Peyer's patch (tissue), 4 donors: ENCODE results near the gene SPRR1A. TPM values are rescaled to one million over a fixed set of nuclear protein-coding genes. Genes with fewer than 3 reads are reported as not detected.
"Not testable (repeated sequence)": the region's sequence is repeated elsewhere in the genome, so short reads cannot be mapped to it uniquely, and the experiment has no call there.

ENCODE experiments used
- DNase-seq, 3 donors: peaks; one replicate each; pipeline ENCODE4 v3.0.0-alpha.2; 2017 to 2019
- H3K27ac ChIP-seq, 4 donors: fragments of 200-600 bp; sonication (generic); one replicate each; pipeline ENCODE4 v1.5.1; 2016 to 2019
- H3K27me3 ChIP-seq, 2 donors: fragments of 200-600 bp; sonication (generic); one replicate each; pipeline ENCODE4 v1.5.1; 2019
- H3K36me3 ChIP-seq, 3 donors: fragments of 200-600 bp; sonication (generic); one replicate each; pipeline ENCODE4 v1.5.1; 2016 to 2019
- H3K4me1 ChIP-seq, 4 donors: fragments of 200-600 bp; sonication (generic); one replicate each; pipeline ENCODE4 v1.5.1; 2016 to 2019
- H3K4me3 ChIP-seq, 4 donors: fragments of 200-600 bp; sonication (generic); 1 replicate in 3 of 4; 2 replicates in 1 of 4; pipeline ENCODE4 v1.5.1; 2016 to 2019; ENCODE audit warnings: mild to moderate bottlenecking in 1 of 4
- H3K9me3 ChIP-seq, 4 donors: fragments of 200-600 bp; sonication (generic); one replicate each; pipeline ENCODE4 v1.5.1; 2016 to 2019; ENCODE audit warnings: mild to moderate bottlenecking in 1 of 4
- CTCF ChIP-seq, 6 experiments: fragments of 450-650 bp in 4 of 6; fragments of 200-600 bp in 2 of 6; sonication (generic) in 1 of 6; IDR thresholded peaks; one replicate each; pipeline ENCODE4 v1.5.1; 2017 to 2019; ENCODE audit warnings: antibody characterized with exemption in 6 of 6, mild to moderate bottlenecking in 3 of 6, moderate library complexity in 1 of 6
- POLR2A ChIP-seq, 2 donors: fragments of 450-650 bp; IDR thresholded peaks; one replicate each; pipeline ENCODE4 v1.5.1; 2017; ENCODE audit warnings: antibody characterized with exemption in 2 of 2, mild to moderate bottlenecking in 2 of 2, moderate library complexity in 2 of 2
- total RNA-seq, 4 donors: library from RNA; depleted of rRNA; stranded (reverse); fragments of >200 nt; gene quantifications; one replicate each; pipeline ENCODE4 v1.1.0, GENCODE V29; 2016

SPRR1A gene
- total RNA-seq, 4 donors from 2014 or later = not detected

- Histone ChIP-seq H3K9me3 (no peaks in the 10 kb centered on the region), H3K4me3 (no peak within 1 kb of the TSS), H3K36me3 (no peaks in the 10 kb centered on the region), H3K27ac (no peak within 1 kb of the TSS), H3K27me3 (no peaks in the 10 kb centered on the region), H3K4me1 (no peaks in the 10 kb centered on the region)
- no peak for TF ChIP-seq CTCF (IDR thresholded peaks at IDR 0.05)
- TF ChIP-seq POLR2A (IDR thresholded peaks at IDR 0.05) = no peak
- DNase-seq = no peak
Observed at GRCh38 chr1:153001382-153001781, 17.5 kb downstream of the SPRR1A start, which contains the start of gene SPRR3. SPRR3 (plus strand) TSS chr1:153001749; CDS start chr1:153003021, 1,272 bp downstream.

DNA sequence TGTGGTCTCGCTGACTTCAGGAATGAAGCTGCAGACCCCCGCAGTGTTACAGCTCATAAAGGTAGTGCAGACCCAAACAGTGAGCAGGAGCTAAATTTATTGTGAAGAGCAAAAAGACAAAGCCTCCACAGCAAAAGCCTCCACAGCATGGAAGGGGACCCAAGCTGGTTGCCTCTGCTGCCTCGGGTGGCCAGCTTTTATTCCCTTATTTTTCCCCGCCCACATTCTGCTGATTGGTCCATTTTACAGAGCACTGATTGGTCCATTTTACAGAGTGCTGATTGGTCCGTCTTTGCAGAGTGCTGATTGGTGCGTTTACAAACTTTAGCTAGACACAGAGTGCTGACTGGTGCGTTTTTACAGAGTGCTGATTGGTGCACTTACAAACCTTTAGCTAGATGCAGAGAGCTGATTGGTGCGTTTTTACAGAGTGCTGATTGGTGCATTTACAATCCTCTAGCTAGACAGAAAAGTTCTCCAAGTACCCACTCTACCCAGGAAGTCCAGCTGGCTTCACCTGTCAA lies 27.4 kb downstream of the SPRR1A start:
- not testable (repeated sequence) for H3K27me3 ChIP-seq, H3K4me3 ChIP-seq, H3K36me3 ChIP-seq, H3K4me1 ChIP-seq, H3K9me3 ChIP-seq, DNase-seq, H3K27ac ChIP-seq

DNA sequence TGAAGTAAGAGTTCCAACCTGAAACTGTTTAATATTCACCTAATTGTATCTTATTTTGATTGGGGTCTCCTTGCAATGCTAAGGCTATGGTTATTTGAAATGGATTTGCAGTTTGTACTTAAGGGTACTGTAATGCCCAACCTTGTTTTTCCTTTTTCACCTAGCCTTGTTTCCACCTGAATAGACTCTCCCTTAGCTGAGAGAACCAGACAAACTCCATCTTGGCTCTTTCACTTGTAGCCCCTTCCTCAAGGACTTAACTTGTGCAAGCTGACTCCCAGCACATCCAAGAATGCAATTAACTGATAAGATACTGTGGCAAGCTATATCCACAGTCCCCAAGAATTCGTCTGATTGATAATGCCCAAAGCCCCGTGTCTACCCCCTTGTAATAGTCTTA lies 37.9 kb downstream of the SPRR1A start:
- not testable (repeated sequence) for H3K9me3 ChIP-seq, H3K27me3 ChIP-seq, H3K4me1 ChIP-seq, DNase-seq, H3K36me3 ChIP-seq, H3K4me3 ChIP-seq, H3K27ac ChIP-seq

- not testable (repeated sequence) for H3K27me3 ChIP-seq, H3K4me1 ChIP-seq, H3K27ac ChIP-seq, DNase-seq, H3K4me3 ChIP-seq, H3K9me3 ChIP-seq, H3K36me3 ChIP-seq
Observed at GRCh38 chr1:153022340-153022739, 38.5 kb downstream of the SPRR1A start.

- H3K9me3 ChIP-seq = no peaks in the 10 kb centered on the region
- H3K27ac ChIP-seq = no peak overlapping the region
- H3K36me3 ChIP-seq = no peaks in the 10 kb centered on the region
- H3K4me3 ChIP-seq = no peak overlapping the region
- no peaks in the 10 kb centered on the region for H3K27me3 ChIP-seq
- no peaks in the 10 kb centered on the region for H3K4me1 ChIP-seq
- DNase-seq = no peak
- TF ChIP-seq CTCF (IDR thresholded peaks at IDR 0.05) = no peak
- no peak for TF ChIP-seq POLR2A (IDR thresholded peaks at IDR 0.05)
Observed at GRCh38 chr1:153023109-153023508, 39.2 kb downstream of the SPRR1A start.

DNA sequence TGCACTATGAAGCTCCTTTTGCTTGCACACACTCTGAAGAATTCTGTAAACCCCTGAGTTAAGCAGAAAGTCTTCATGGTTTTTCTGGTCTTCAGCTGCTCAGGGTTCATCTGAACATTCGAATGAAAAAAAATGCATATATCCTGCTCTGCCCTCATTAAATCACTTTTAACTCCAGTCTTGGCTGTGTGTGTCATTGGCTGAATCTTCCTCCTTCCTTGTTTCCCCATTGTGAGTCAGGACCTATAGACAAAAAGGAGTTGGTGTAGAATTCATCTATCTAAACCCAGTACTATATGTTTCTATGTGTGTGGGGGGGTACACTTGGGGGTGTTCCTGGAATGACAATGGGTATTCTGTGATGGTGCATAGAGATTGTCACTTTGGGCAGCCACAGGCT lies 40.5 kb downstream of the SPRR1A start:
- DNase-seq = no peak
- H3K4me1 ChIP-seq = no peaks in the 10 kb centered on the region
- H3K27ac ChIP-seq = no peak overlapping the region
- no peaks in the 10 kb centered on the region for H3K9me3 ChIP-seq
- no peak overlapping the region for H3K4me3 ChIP-seq
- TF ChIP-seq CTCF (IDR thresholded peaks at IDR 0.05) (no peak), POLR2A (IDR thresholded peaks at IDR 0.05) (no peak)
- no peaks in the 10 kb centered on the region for H3K27me3 ChIP-seq
- H3K36me3 ChIP-seq = no peaks in the 10 kb centered on the region

DNA sequence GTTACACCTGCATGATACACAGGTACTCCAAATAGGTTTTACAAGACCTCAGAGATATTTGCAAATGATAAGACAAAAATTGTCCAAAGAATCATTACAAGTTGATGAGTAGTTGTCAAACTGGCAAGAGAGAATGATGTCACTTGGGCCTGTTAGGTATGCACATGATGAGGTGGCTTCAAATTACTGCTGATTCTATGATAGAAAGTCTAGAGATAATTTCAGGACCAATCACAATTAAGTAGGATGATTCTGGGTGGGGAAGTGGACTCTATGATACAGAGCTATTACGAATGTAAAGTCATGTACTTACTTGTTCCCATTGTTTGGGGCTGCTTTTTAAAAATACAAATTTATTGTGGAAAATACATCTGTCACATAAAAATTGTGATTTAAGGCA lies 41.9 kb downstream of the SPRR1A start:
- H3K27me3 ChIP-seq = no peaks in the 10 kb centered on the region
- H3K36me3 ChIP-seq = no peaks in the 10 kb centered on the region
- H3K4me1 ChIP-seq = no peaks in the 10 kb centered on the region
- no peaks in the 10 kb centered on the region for H3K9me3 ChIP-seq
- no peak for DNase-seq
- TF ChIP-seq POLR2A (IDR thresholded peaks at IDR 0.05) (no peak), CTCF (IDR thresholded peaks at IDR 0.05) (no peak)
- H3K27ac ChIP-seq = no peak overlapping the region
- H3K4me3 ChIP-seq = no peak overlapping the region
